Stimulated activated naive B cell treated with anti-CD40 and anti-IgM and Interleukin-4, amounts not matched to agents 10 μg/mL and 1 μg/mL and 100 μg/mL, for 72 hours (primary cell): ENCODE results near the gene KAZN.

ENCODE experiments used
- ATAC-seq, 2 donors: fragments of 150-1000 bp; cut with Tn5 transposase; replicated peaks; 2 replicates each; pipeline ENCODE4 v1.10.0; 2021; ENCODE audit warnings: moderate library complexity in 1 of 2
- DNase-seq: peaks from one replicate; pipeline ENCODE4 v3.0.0; 2021
- H3K27ac Mint-ChIP-seq: one replicate; pipeline ENCODE4 v1.8.0; 2022; ENCODE audit warnings: mild to moderate bottlenecking, mixed read lengths
- H3K27me3 Mint-ChIP-seq, 2 donors: one replicate each; pipeline ENCODE4 v1.8.0; 2022; ENCODE audit warnings: mixed read lengths in 2 of 2
- H3K36me3 Mint-ChIP-seq, 2 donors: one replicate each; pipeline ENCODE4 v1.8.0; 2022; ENCODE audit warnings: mixed read lengths in 2 of 2, mild to moderate bottlenecking in 1 of 2
- H3K4me1 Mint-ChIP-seq, 2 donors: one replicate each; pipeline ENCODE4 v1.8.0; 2022; ENCODE audit warnings: mixed read lengths in 2 of 2, mild to moderate bottlenecking in 1 of 2
- H3K4me3 Mint-ChIP-seq, 2 donors: one replicate each; pipeline ENCODE4 v1.8.0; 2022; ENCODE audit warnings: mild to moderate bottlenecking in 2 of 2, mixed read lengths in 2 of 2, moderate library complexity in 1 of 2
- H3K9me3 Mint-ChIP-seq, 2 donors: one replicate each; pipeline ENCODE4 v1.8.0; 2022; ENCODE audit warnings: mixed read lengths in 2 of 2, mild to moderate bottlenecking in 1 of 2

KAZN gene

GRCh38 chr1:14759042-14759818 lies 160.7 kb downstream of the KAZN start:
- Mint-ChIP-seq H3K4me1 (peaks cover 7 to 8% of the 10 kb centered on the region in 2 donors), H3K27me3 (peaks cover 0 to 5% of the 10 kb centered on the region in 2 donors), H3K9me3 (no peaks in the 10 kb centered on the region), H3K36me3 (no peaks in the 10 kb centered on the region), H3K27ac (no peak overlapping the region), H3K4me3 (no peak overlapping the region)
- ATAC-seq, result no peak
- no peak for DNase-seq

GRCh38 chr1:14759843-14760242 lies 161.4 kb downstream of the KAZN start:
- no peaks in the 10 kb centered on the region for H3K36me3 Mint-ChIP-seq
- H3K27ac Mint-ChIP-seq, result no peak overlapping the region
- DNase-seq, result no peak
- H3K9me3 Mint-ChIP-seq, result no peaks in the 10 kb centered on the region
- no peak for ATAC-seq
- peaks cover 0 to 5% of the 10 kb centered on the region in 2 donors for H3K27me3 Mint-ChIP-seq
- no peak overlapping the region for H3K4me3 Mint-ChIP-seq
- H3K4me1 Mint-ChIP-seq, result peaks cover 7 to 8% of the 10 kb centered on the region in 2 donors

- H3K36me3 Mint-ChIP-seq, result no peaks in the 10 kb centered on the region
- H3K27me3 Mint-ChIP-seq, result peaks cover 0 to 10% of the 10 kb centered on the region in 2 donors
- H3K9me3 Mint-ChIP-seq, result peaks cover 2 to 4% of the 10 kb centered on the region in 2 donors
- peaks cover 7 to 8% of the 10 kb centered on the region in 2 donors for H3K4me1 Mint-ChIP-seq
- no peak overlapping the region for H3K27ac Mint-ChIP-seq
- no peak overlapping the region for H3K4me3 Mint-ChIP-seq
- no peak for ATAC-seq
- no peak for DNase-seq
Measured at GRCh38 chr1:14760780-14761179, 162.3 kb downstream of the KAZN start.

GRCh38 chr1:14761291-14762153 lies 163.0 kb downstream of the KAZN start:
- H3K27ac Mint-ChIP-seq, result no peak overlapping the region
- ATAC-seq (no peak), DNase-seq (no peak)
- H3K36me3 Mint-ChIP-seq, result no peaks in the 10 kb centered on the region
- H3K9me3 Mint-ChIP-seq, result peaks cover 2 to 4% of the 10 kb centered on the region in 2 donors
- peaks cover 4 to 8% of the 10 kb centered on the region in 2 donors for H3K4me1 Mint-ChIP-seq
- peaks cover 0 to 10% of the 10 kb centered on the region in 2 donors for H3K27me3 Mint-ChIP-seq
- no peak overlapping the region for H3K4me3 Mint-ChIP-seq

- Mint-ChIP-seq H3K27ac (no peak overlapping the region), H3K27me3 (peaks cover 0 to 10% of the 10 kb centered on the region in 2 donors), H3K9me3 (peaks cover 2 to 4% of the 10 kb centered on the region in 2 donors), H3K4me1 (peaks cover 4 to 8% of the 10 kb centered on the region in 2 donors), H3K36me3 (no peaks in the 10 kb centered on the region), H3K4me3 (no peak overlapping the region)
- no peak for DNase-seq
- no peak for ATAC-seq
Measured at GRCh38 chr1:14763977-14764376, 165.5 kb downstream of the KAZN start.

GRCh38 chr1:14765773-14766172 lies 167.3 kb downstream of the KAZN start:
- H3K36me3 Mint-ChIP-seq, result no peaks in the 10 kb centered on the region
- DNase-seq, result no peak
- no peak overlapping the region for H3K27ac Mint-ChIP-seq
- no peak for ATAC-seq
- peaks cover 5 to 8% of the 10 kb centered on the region in 2 donors for H3K9me3 Mint-ChIP-seq
- H3K4me1 Mint-ChIP-seq, result peaks cover 4 to 8% of the 10 kb centered on the region in 2 donors
- H3K4me3 Mint-ChIP-seq, result no peak overlapping the region
- peaks cover 0 to 10% of the 10 kb centered on the region in 2 donors for H3K27me3 Mint-ChIP-seq

- DNase-seq (no peak), ATAC-seq (no peak)
- no peak overlapping the region for H3K27ac Mint-ChIP-seq
- H3K27me3 Mint-ChIP-seq, result peaks cover 0 to 5% of the 10 kb centered on the region in 2 donors
- H3K4me1 Mint-ChIP-seq, result peaks cover 1 to 3% of the 10 kb centered on the region in 2 donors
- peaks cover 5 to 8% of the 10 kb centered on the region in 2 donors for H3K9me3 Mint-ChIP-seq
- no peaks in the 10 kb centered on the region for H3K36me3 Mint-ChIP-seq
- H3K4me3 Mint-ChIP-seq, result no peak overlapping the region
Measured at GRCh38 chr1:14767075-14767474, 168.6 kb downstream of the KAZN start.

- Mint-ChIP-seq H3K4me3 (no peak overlapping the region), H3K27ac (no peak overlapping the region), H3K4me1 (no peaks in the 10 kb centered on the region), H3K27me3 (peaks cover 0 to 5% of the 10 kb centered on the region in 2 donors), H3K36me3 (no peaks in the 10 kb centered on the region), H3K9me3 (peaks cover 5 to 8% of the 10 kb centered on the region in 2 donors)
- DNase-seq, result no peak
- ATAC-seq, result no peak
Measured at GRCh38 chr1:14768582-14769304, 170.3 kb downstream of the KAZN start.

GRCh38 chr1:14769486-14770274 lies 171.2 kb downstream of the KAZN start:
- peaks cover 0 to 5% of the 10 kb centered on the region in 2 donors for H3K27me3 Mint-ChIP-seq
- no peak for ATAC-seq
- H3K4me3 Mint-ChIP-seq, result no peak overlapping the region
- H3K27ac Mint-ChIP-seq, result no peak overlapping the region
- H3K36me3 Mint-ChIP-seq, result no peaks in the 10 kb centered on the region
- peaks cover 5 to 8% of the 10 kb centered on the region in 2 donors for H3K9me3 Mint-ChIP-seq
- DNase-seq, result no peak
- H3K4me1 Mint-ChIP-seq, result no peaks in the 10 kb centered on the region

- Mint-ChIP-seq H3K36me3 (no peaks in the 10 kb centered on the region), H3K27ac (no peak overlapping the region), H3K4me3 (no peak overlapping the region), H3K27me3 (peaks cover 0 to 4% of the 10 kb centered on the region in 2 donors), H3K9me3 (peaks cover 2 to 4% of the 10 kb centered on the region in 2 donors), H3K4me1 (peaks cover 0 to 5% of the 10 kb centered on the region in 2 donors)
- DNase-seq (no peak), ATAC-seq (no peak)
Measured at GRCh38 chr1:14773396-14774025, 175.0 kb downstream of the KAZN start.

GRCh38 chr1:14774225-14774624 lies 175.7 kb downstream of the KAZN start:
- DNase-seq (no peak), ATAC-seq (no peak)
- peaks cover 0 to 5% of the 10 kb centered on the region in 2 donors for H3K4me1 Mint-ChIP-seq

GRCh38 chr1:14774988-14775387 lies 176.5 kb downstream of the KAZN start:
- H3K36me3 Mint-ChIP-seq, result no peaks in the 10 kb centered on the region
- no peak overlapping the region for H3K27ac Mint-ChIP-seq
- no peaks in the 10 kb centered on the region for H3K9me3 Mint-ChIP-seq
- H3K27me3 Mint-ChIP-seq, result peaks cover 0 to 8% of the 10 kb centered on the region in 2 donors
- peaks cover 0 to 5% of the 10 kb centered on the region in 2 donors for H3K4me1 Mint-ChIP-seq
- DNase-seq (no peak), ATAC-seq (no peak)
- no peak overlapping the region for H3K4me3 Mint-ChIP-seq

More at GRCh38 chr1:14774225-14774624, 175.7 kb downstream of the KAZN start:
- H3K27ac Mint-ChIP-seq, result no peak overlapping the region
- H3K27me3 Mint-ChIP-seq, result peaks cover 0 to 8% of the 10 kb centered on the region in 2 donors
- no peaks in the 10 kb centered on the region for H3K36me3 Mint-ChIP-seq
- peaks cover 2 to 4% of the 10 kb centered on the region in 2 donors for H3K9me3 Mint-ChIP-seq
- H3K4me3 Mint-ChIP-seq, result no peak overlapping the region

- Mint-ChIP-seq H3K4me1 (peaks cover 0 to 5% of the 10 kb centered on the region in 2 donors), H3K36me3 (no peaks in the 10 kb centered on the region), H3K4me3 (no peak overlapping the region), H3K27ac (no peak overlapping the region), H3K9me3 (no peaks in the 10 kb centered on the region), H3K27me3 (peaks cover 0 to 8% of the 10 kb centered on the region in 2 donors)
- ATAC-seq (no peak), DNase-seq (no peak)
Measured at GRCh38 chr1:14775434-14775833, 176.9 kb downstream of the KAZN start.
